H1 (cell line): ENCODE data around the gene ANAPC2. TPM values are rescaled to one million over a fixed set of nuclear protein-coding genes. Genes with fewer than 3 reads are reported as not detected.

Experiments used
- CTCF ChIA-PET: fragments of 300-600 bp; sonication (Branson Sonifier 250); formaldehyde crosslinking; loops from one replicate; lab custom pipeline; 2021; ENCODE audit not compliant: partially characterized antibody; lab: Charles Lee
- POLR2A ChIA-PET: fragments of 300-600 bp; sonication (Branson Sonifier 250); formaldehyde crosslinking; loops from one replicate; lab custom pipeline; 2021; ENCODE audit warnings: inconsistent platforms; ENCODE audit not compliant: partially characterized antibody; lab: Charles Lee
- DNase-seq, 2 experiments: peaks; one replicate each; pipeline versions ENCODE4 v3.0.0 to v3.0.0-alpha.2; 2010 to 2022; ENCODE audit warnings: low spot score in 2 of 2, low read depth in 1 of 2, mixed read lengths in 1 of 2
- FAIRE-seq: peaks from 2 replicates; lab custom pipeline; 2011; peaks lifted over from hg19 to GRCh38; lab: Jason Lieb, UNC
- H2AFZ ChIP-seq: 2 replicates; pipeline ENCODE4 v1.8.1; 2012; ENCODE audit warnings: low read length, inconsistent platforms
- H2AK5ac ChIP-seq: 2 replicates; pipeline ENCODE4 v1.6.1; 2013; ENCODE audit warnings: low read depth, low read length
- H2BK120ac ChIP-seq: replicated peaks from 2 replicates; pipeline ENCODE3; 2013; ENCODE audit warnings: low read depth, low read length, inconsistent platforms
- H2BK12ac ChIP-seq: 2 replicates; pipeline ENCODE4 v1.6.1; 2013; ENCODE audit warnings: low read depth, low read length
- H2BK15ac ChIP-seq: 2 replicates; pipeline ENCODE4 v1.6.1; 2013; ENCODE audit warnings: low read length
- H2BK20ac ChIP-seq: 2 replicates; pipeline ENCODE4 v1.6.1; 2013; ENCODE audit warnings: low read length
- H2BK5ac ChIP-seq: 2 replicates; pipeline ENCODE4 v1.6.1; 2013; ENCODE audit warnings: low read depth, low read length
- H3K14ac ChIP-seq: 2 replicates; pipeline ENCODE4 v1.6.1; 2013; ENCODE audit warnings: inconsistent platforms; ENCODE audit not compliant: insufficient read length
- H3K18ac ChIP-seq: 2 replicates; pipeline ENCODE4 v1.6.1; 2013; ENCODE audit warnings: low read length; ENCODE audit errors: extremely low read depth
- H3K23ac ChIP-seq: 2 replicates; pipeline ENCODE4 v1.6.1; 2013; ENCODE audit warnings: inconsistent platforms; ENCODE audit not compliant: insufficient read length
- H3K23me2 ChIP-seq: 2 replicates; pipeline ENCODE4 v1.6.1; 2013; ENCODE audit warnings: low read depth, low read length
- H3K27ac ChIP-seq: 2 replicates; pipeline ENCODE4 v1.6.1; 2011; ENCODE audit warnings: low read depth, low read length, inconsistent platforms
- H3K27me3 ChIP-seq, 4 experiments: replicated peaks in 1 of 4; 1 replicate in 1 of 4; 2 replicates in 3 of 4; pipeline versions ENCODE4 v1.6.1 to v1.8.1; 2011 to 2013; ENCODE audit warnings: low read length in 3 of 4, mild to moderate bottlenecking in 3 of 4, inconsistent platforms in 2 of 4, mixed read lengths in 2 of 4, moderate library complexity in 1 of 4; ENCODE audit not compliant: control insufficient read depth in 3 of 4, insufficient read depth in 3 of 4; ENCODE audit errors: extremely low read depth in 1 of 4
- H3K36me3 ChIP-seq, 4 experiments: 2 replicates each; pipeline versions ENCODE4 v1.6.1 to v1.8.1; 2011 to 2013; ENCODE audit warnings: mild to moderate bottlenecking in 4 of 4, low read length in 3 of 4, moderate library complexity in 2 of 4, control low read depth in 1 of 4, inconsistent platforms in 1 of 4; ENCODE audit not compliant: insufficient read depth in 4 of 4, control insufficient read depth in 2 of 4
- H3K4ac ChIP-seq: replicated peaks from 2 replicates; pipeline ENCODE3; 2013; ENCODE audit warnings: low read length, low read depth, mixed read lengths, inconsistent platforms; ENCODE audit not compliant: insufficient read length
- H3K4me1 ChIP-seq, 4 experiments: replicated peaks in 1 of 4; 1 replicate in 1 of 4; 2 replicates in 3 of 4; pipeline versions ENCODE4 v1.6.1 to v1.8.1; 2011 to 2013; ENCODE audit warnings: low read length in 3 of 4, inconsistent platforms in 2 of 4, mixed read lengths in 1 of 4; ENCODE audit not compliant: insufficient read depth in 4 of 4, control insufficient read depth in 3 of 4
- H3K4me2 ChIP-seq, 2 experiments: 2 replicates each; pipeline versions ENCODE4 v1.6.1 to v1.8.1; 2011 to 2013; ENCODE audit warnings: low read depth in 2 of 2, low read length in 2 of 2, control low read depth in 1 of 2, inconsistent platforms in 1 of 2, mild to moderate bottlenecking in 1 of 2; ENCODE audit not compliant: insufficient read depth in 1 of 2
- H3K4me3 ChIP-seq, 4 experiments: fragments of 200-600, 300-600 bp in 1 of 4; sonication (generic), shearing (Covaris generic), sonication (Bioruptor Twin) in 1 of 4; 2 replicates each; pipeline versions ENCODE4 v1.5.1 to v1.8.1; 2011 to 2016; ENCODE audit warnings: low read length in 4 of 4, low read depth in 3 of 4, control low read depth in 2 of 4, inconsistent platforms in 2 of 4, mild to moderate bottlenecking in 2 of 4, mixed read lengths in 1 of 4, moderate library complexity in 1 of 4; ENCODE audit not compliant: insufficient read depth in 2 of 4; ENCODE audit errors: extremely low read depth in 1 of 4
- H3K56ac ChIP-seq: replicated peaks from 2 replicates; pipeline ENCODE3; 2013; ENCODE audit warnings: low read depth, mild to moderate bottlenecking, mixed read lengths, low read length, inconsistent platforms; ENCODE audit not compliant: insufficient read length
- H3K79me1 ChIP-seq: 2 replicates; pipeline ENCODE4 v1.6.1; 2013; ENCODE audit warnings: low read depth, low read length, control low read depth
- H3K79me2 ChIP-seq, 2 experiments: 2 replicates each; pipeline versions ENCODE4 v1.6.1 to v1.8.1; 2012 to 2013; ENCODE audit warnings: low read length in 2 of 2, mild to moderate bottlenecking in 2 of 2, inconsistent platforms in 1 of 2; ENCODE audit not compliant: insufficient read depth in 2 of 2, control insufficient read depth in 1 of 2
- H3K9ac ChIP-seq, 4 experiments: replicated peaks in 1 of 4; 1 replicate in 1 of 4; 2 replicates in 3 of 4; pipeline versions ENCODE4 v1.6.1 to v1.8.1; 2011 to 2013; ENCODE audit warnings: low read depth in 3 of 4, low read length in 3 of 4, control low read depth in 2 of 4, mild to moderate bottlenecking in 2 of 4, moderate library complexity in 2 of 4, inconsistent platforms in 1 of 4; ENCODE audit errors: extremely low read depth in 1 of 4
- H3K9me3 ChIP-seq, 2 experiments: 2 replicates each; pipeline versions ENCODE4 v1.6.1 to v1.8.1; 2012 to 2013; ENCODE audit warnings: mild to moderate bottlenecking in 2 of 2, moderate library complexity in 2 of 2, control low read depth in 1 of 2, inconsistent platforms in 1 of 2, low read depth in 1 of 2, low read length in 1 of 2, mixed read lengths in 1 of 2; ENCODE audit not compliant: insufficient read depth in 2 of 2
- H4K20me1 ChIP-seq, 2 experiments: replicated peaks in 1 of 2; 2 replicates each; pipeline versions ENCODE3 to v1.8.1; 2011 to 2013; ENCODE audit warnings: inconsistent platforms in 2 of 2, low read length in 2 of 2, mild to moderate bottlenecking in 1 of 2; ENCODE audit not compliant: insufficient read depth in 2 of 2, control insufficient read depth in 1 of 2
- H4K5ac ChIP-seq: 2 replicates; pipeline ENCODE4 v1.6.1; 2013; ENCODE audit warnings: low read length, low read depth, mixed read lengths, inconsistent platforms; ENCODE audit not compliant: insufficient read length
- H4K8ac ChIP-seq: 2 replicates; pipeline ENCODE4 v1.8.0; 2013; ENCODE audit warnings: mild to moderate bottlenecking, moderate library complexity, low read length, inconsistent platforms; ENCODE audit not compliant: insufficient read depth; ENCODE audit errors: extremely low read depth
- H4K91ac ChIP-seq: replicated peaks from 2 replicates; pipeline ENCODE3; 2013; ENCODE audit warnings: low read length, mixed read lengths, inconsistent platforms; ENCODE audit not compliant: insufficient read length
- FOSL1 ChIP-seq: IDR thresholded peaks from 2 replicates; pipeline ENCODE4 v1.6.1; 2011; ENCODE audit warnings: mild to moderate bottlenecking, low read depth, low read length, moderate library complexity; ENCODE audit not compliant: insufficient read depth
- GTF2F1 ChIP-seq: IDR thresholded peaks from 2 replicates; pipeline ENCODE4 v1.6.1; 2012; ENCODE audit warnings: low read depth, low read length, improper control_type of control experiment, borderline replicate concordance
- NANOG ChIP-seq: IDR thresholded peaks from 2 replicates; pipeline ENCODE4 v1.6.1; 2011; ENCODE audit warnings: low read length, low read depth, mild to moderate bottlenecking, inconsistent platforms; ENCODE audit not compliant: insufficient read depth, poor library complexity, severe bottlenecking
- POLR2AphosphoS5 ChIP-seq: IDR thresholded peaks from 2 replicates; pipeline ENCODE4 v1.6.1; 2011; ENCODE audit warnings: low read depth, low read length
- SP1 ChIP-seq: IDR thresholded peaks from 2 replicates; pipeline ENCODE4 v1.6.1; 2011; ENCODE audit warnings: low read depth, low read length
- SRF ChIP-seq: IDR thresholded peaks from 2 replicates; pipeline ENCODE4 v1.6.1; 2011; ENCODE audit warnings: mild to moderate bottlenecking, low read depth, low read length, moderate library complexity
- TCF12 ChIP-seq: IDR thresholded peaks from 2 replicates; pipeline ENCODE4 v1.6.1; 2011; ENCODE audit warnings: low read depth, mild to moderate bottlenecking, low read length
- WGBS, 2 experiments: shearing (Covaris generic) in 1 of 2; methylation state at CpG; one replicate each; pipeline versions ENCODE4 v1.1.6 to v1.1.7; 2013 to 2015; ENCODE audit warnings: low lambda C conversion rate in 2 of 2, mixed read lengths in 2 of 2, inconsistent platforms in 1 of 2, low coverage in 1 of 2, missing lambda C conversion rate in 1 of 2; ENCODE audit not compliant: insufficient replicate concordance in 2 of 2, insufficient coverage in 1 of 2, insufficient read length in 1 of 2; ENCODE audit errors: extremely low coverage in 1 of 2, missing lambda C conversion rate in 1 of 2; 5-methylcytosine and 5-hydroxymethylcytosine counted together
- polyA plus RNA-seq, 7 experiments: library from polyadenylated mRNA; depleted of rRNA in 3 of 7; stranded (reverse) in 5 of 7; unstranded in 2 of 7; fragments of >200 nt in 5 of 7; fragments of 200-250 nt in 2 of 7; gene quantifications; 1 replicate in 5 of 7; 2 replicates in 1 of 7; 4 replicates in 1 of 7; pipeline versions ENCODE4 v1.2.1 to v1.2.3, GENCODE V29; 2011 to 2013; ENCODE audit warnings: missing spikeins in 2 of 7, mixed read lengths in 2 of 7
- total RNA-seq: library from RNA; stranded (reverse); fragmentation: NEBNext Ultra II Directional; extraction: Animal tissue kit (Norgen Biotek cat#: 25700); gene quantifications from 2 replicates; pipeline ENCODE4 v1.2.1, GENCODE V29; 2021
- TF ChIP-seq, protein P1 (sequence below), 3 experiments: IDR thresholded peaks; 1 replicate in 2 of 3; 2 replicates in 1 of 3; pipeline versions ENCODE4 v1.5.1 to v1.6.1; 2011; ENCODE audit warnings: low read length in 3 of 3, mild to moderate bottlenecking in 3 of 3, inconsistent platforms in 2 of 3, low read depth in 1 of 3, moderate library complexity in 1 of 3; ENCODE audit not compliant: insufficient read depth in 1 of 3; ENCODE audit errors: control extremely low read depth in 1 of 3

ANAPC2 gene
- total and polyA plus RNA-seq, 2 of the 8 experiments (the other 6 are each of a cell fraction or from before 2014, with no cell fraction given): 30.2 to 37.7 TPM

DNA sequence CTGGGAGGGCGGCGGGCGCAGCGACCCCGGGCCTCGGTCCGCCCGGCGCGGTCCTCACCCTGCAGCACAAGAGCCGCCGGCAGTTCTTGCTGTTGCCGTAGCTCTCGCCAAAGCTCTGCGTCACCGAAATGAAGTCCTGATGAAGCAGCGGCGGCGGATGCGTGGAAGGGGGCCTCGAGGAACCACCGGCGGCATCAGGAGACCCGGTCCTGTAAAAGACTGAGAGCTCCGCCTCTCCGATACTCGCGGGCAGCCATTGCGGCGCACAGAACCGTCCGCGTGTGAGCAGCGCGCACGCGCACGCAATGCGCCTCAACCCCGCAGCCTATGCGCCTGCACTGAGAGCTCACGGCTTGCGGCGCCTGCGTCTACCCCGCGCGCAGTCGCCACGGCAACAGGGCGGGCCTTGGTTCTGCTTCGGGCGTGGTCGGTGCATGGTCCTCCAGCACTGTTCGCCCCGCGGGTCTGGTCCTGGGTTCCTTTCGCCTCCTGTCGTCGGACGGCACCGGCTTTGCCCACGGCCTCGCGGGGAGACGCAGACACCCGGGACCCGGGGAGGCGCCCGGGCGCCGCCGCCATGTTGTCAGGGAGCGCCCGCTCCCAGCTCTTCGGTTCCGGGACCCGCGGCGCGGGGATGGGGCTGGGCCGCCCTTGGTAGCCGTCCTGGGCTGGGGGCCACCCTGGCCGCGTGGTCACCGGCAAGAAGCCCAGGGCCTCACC, 58.7 kb downstream of the ANAPC2 start:
- no peak overlapping the region; the same call in 1 of the 2 replicates for H3K27ac ChIP-seq
- H2BK15ac ChIP-seq: no peak overlapping the region
- ChIA-PET POLR2A (interaction anchor here (0.7 to 2.4 kb wide), 20 partner anchors 8 to 136 kb away, joined by 3 to 14 read pairs (median 4); partner anchors contain the start of genes GRIN1, LRRC26, SSNA1 and TPRN), CTCF (interaction anchor here (0.7 to 2.6 kb wide), 18 partner anchors 9 to 182 kb away, joined by 3 to 13 read pairs (median 3); partner anchors contain the start of genes GRIN1 and TMEM210)
- H3K9ac ChIP-seq: peak overlapping the region; percentile 56 to 72 (median 68); a peak in 6 of 7 replicates
- peak overlapping the region; percentile 80 for H3K56ac ChIP-seq
- H3K79me1 ChIP-seq: peaks cover 2% of the 10 kb centered on the region; the same call in 1 of the 2 replicates
- H2AK5ac ChIP-seq: no peak overlapping the region
- H3K4me1 ChIP-seq: peaks cover 0 to 11% (median 5%) of the 10 kb centered on the region in 4 experiments; a peak in 4 of 7 replicates
- H2BK20ac ChIP-seq: no peak overlapping the region
- peaks cover 0 to 6% (median 4%) of the 10 kb centered on the region in 4 experiments; a peak in 4 of 7 replicates for H3K27me3 ChIP-seq
- H3K36me3 ChIP-seq: no peaks in the 10 kb centered on the region
- H3K23ac ChIP-seq: no peak overlapping the region
- H4K20me1 ChIP-seq: no peaks in the 10 kb centered on the region
- H4K8ac ChIP-seq: peak overlapping the region; percentile 91
- H3K4me2 ChIP-seq: peak overlapping the region; percentile 70 to 97
- H3K9me3 ChIP-seq: no peaks in the 10 kb centered on the region
- no peak overlapping the region for H2BK5ac ChIP-seq
- peak overlapping the region; percentile 79 for H4K5ac ChIP-seq
- H4K91ac ChIP-seq: no peak overlapping the region
- FAIRE-seq (no peak), DNase-seq (peak; percentile 58 to 90)
- peaks cover 0 to 7% of the 10 kb centered on the region in 2 experiments; a peak in 1 of 4 replicates for H3K79me2 ChIP-seq
- no peak overlapping the region for H3K4ac ChIP-seq
- no peak overlapping the region for H3K14ac ChIP-seq
- H2BK120ac ChIP-seq: no peak overlapping the region
- H3K23me2 ChIP-seq: peaks cover 7% of the 10 kb centered on the region; the same call in 1 of the 2 replicates
- H3K4me3 ChIP-seq: peak overlapping the region; percentile 70 to 83 (median 77)
- H3K18ac ChIP-seq: peak overlapping the region; percentile 62
- peak overlapping the region; percentile 60; the same call in 1 of the 2 replicates for H2AFZ ChIP-seq
- WGBS, 2 experiments: 1% methylated on average over 74 of the region's 86 CpGs; no CpG with 5 or more reads in 1 of the 2 experiments
- no peak overlapping the region for H2BK12ac ChIP-seq
- TF ChIP-seq POLR2AphosphoS5 (peak; percentile 80), SP1 (0 out of 2 replicates have a peak, but pooled peaks have one; percentile 20), GTF2F1 (no peak), SRF (no peak), FOSL1 (no peak), TCF12 (no peak), NANOG (no peak)
- TF ChIP-seq, protein P1, sequence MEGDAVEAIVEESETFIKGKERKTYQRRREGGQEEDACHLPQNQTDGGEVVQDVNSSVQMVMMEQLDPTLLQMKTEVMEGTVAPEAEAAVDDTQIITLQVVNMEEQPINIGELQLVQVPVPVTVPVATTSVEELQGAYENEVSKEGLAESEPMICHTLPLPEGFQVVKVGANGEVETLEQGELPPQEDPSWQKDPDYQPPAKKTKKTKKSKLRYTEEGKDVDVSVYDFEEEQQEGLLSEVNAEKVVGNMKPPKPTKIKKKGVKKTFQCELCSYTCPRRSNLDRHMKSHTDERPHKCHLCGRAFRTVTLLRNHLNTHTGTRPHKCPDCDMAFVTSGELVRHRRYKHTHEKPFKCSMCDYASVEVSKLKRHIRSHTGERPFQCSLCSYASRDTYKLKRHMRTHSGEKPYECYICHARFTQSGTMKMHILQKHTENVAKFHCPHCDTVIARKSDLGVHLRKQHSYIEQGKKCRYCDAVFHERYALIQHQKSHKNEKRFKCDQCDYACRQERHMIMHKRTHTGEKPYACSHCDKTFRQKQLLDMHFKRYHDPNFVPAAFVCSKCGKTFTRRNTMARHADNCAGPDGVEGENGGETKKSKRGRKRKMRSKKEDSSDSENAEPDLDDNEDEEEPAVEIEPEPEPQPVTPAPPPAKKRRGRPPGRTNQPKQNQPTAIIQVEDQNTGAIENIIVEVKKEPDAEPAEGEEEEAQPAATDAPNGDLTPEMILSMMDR (IDR thresholded peaks at IDR 0.05; ENCODE audit: control extremely low read depth in 1 of 3, insufficient read depth in 1 of 3, low read depth in 1 of 3, low read length in 3 of 3): no peak
